Stimulated activated CD8-positive, alpha-beta memory T cell treated with anti-CD3 and anti-CD28 coated beads, Interleukin-7, amount 100 ng/mL, for 24 hours (primary cell): Measurements from ENCODE around the gene RTEL1.

Source experiments
- DNase-seq: peaks from one replicate; pipeline ENCODE4 v3.0.0-alpha.2; 2020; ENCODE audit warnings: low read depth

RTEL1 gene

GRCh38 chr20:63689046-63690002 is 31.2 kb downstream of the RTEL1 start:
- DNase-seq = no peak

GRCh38 chr20:63690003-63690897 is 32.1 kb downstream of the RTEL1 start:
- no peak for DNase-seq

- no peak for DNase-seq
Measured at GRCh38 chr20:63690898-63691710, 33.0 kb downstream of the RTEL1 start.

GRCh38 chr20:63691711-63692435 is 33.8 kb downstream of the RTEL1 start:
- DNase-seq = no peak

GRCh38 chr20:63692436-63693082 is 34.4 kb downstream of the RTEL1 start:
- no peak for DNase-seq

GRCh38 chr20:63693083-63693732 is 35.1 kb downstream of the RTEL1 start:
- DNase-seq = no peak

- DNase-seq = no peak
Measured at GRCh38 chr20:63693733-63694583, 35.8 kb downstream of the RTEL1 start.

GRCh38 chr20:63694584-63695423 is 36.7 kb downstream of the RTEL1 start:
- DNase-seq = no peak

GRCh38 chr20:63695424-63696305 is 37.6 kb downstream of the RTEL1 start:
- no peak for DNase-seq

GRCh38 chr20:63696306-63696627 is 38.2 kb downstream of the RTEL1 start:
- DNase-seq = no peak

GRCh38 chr20:63696628-63697356 is 38.7 kb downstream of the RTEL1 start, which contains the start of gene TNFRSF6B:
Gene TNFRSF6B, plus strand, starts transcription at chr20:63696652. Its CDS starts 116 bp downstream, at chr20:63696768.
- DNase-seq = no peak

GRCh38 chr20:63697357-63697867 is 39.3 kb downstream of the RTEL1 start:
- no peak for DNase-seq

- DNase-seq = no peak
Measured at GRCh38 chr20:63697868-63698545, 39.9 kb downstream of the RTEL1 start.

GRCh38 chr20:63698739-63699465 is 40.8 kb downstream of the RTEL1 start:
- peak; percentile 45 for DNase-seq
